Measurements from ENCODE around the gene DOCK10. TPM values are rescaled to one million over a fixed set of nuclear protein-coding genes. Genes with fewer than 3 reads are reported as not detected.

Gene DOCK10
- total RNA-seq, 1 donor from 2014 or later: 107 TPM

- no peak for DNase-seq (ENCODE audit: low spot score)
- intact Hi-C loops (cut with micrococcal nuclease): no loop called here
- Mint-ChIP-seq H3K4me1 (ENCODE audit: low read depth) (peaks cover 56% of the 10 kb centered on the region), H3K27ac (no peak overlapping the region), H3K36me3 (ENCODE audit: low read depth) (peaks cover 55% of the 10 kb centered on the region), H3K9me3 (no peaks in the 10 kb centered on the region), H3K4me3 (ENCODE audit: low read depth) (no peak overlapping the region), H3K27me3 (ENCODE audit: low read depth) (no peaks in the 10 kb centered on the region)
Observed at GRCh38 chr2:224958873-224959272, 83.4 kb downstream of the DOCK10 start.

DNA sequence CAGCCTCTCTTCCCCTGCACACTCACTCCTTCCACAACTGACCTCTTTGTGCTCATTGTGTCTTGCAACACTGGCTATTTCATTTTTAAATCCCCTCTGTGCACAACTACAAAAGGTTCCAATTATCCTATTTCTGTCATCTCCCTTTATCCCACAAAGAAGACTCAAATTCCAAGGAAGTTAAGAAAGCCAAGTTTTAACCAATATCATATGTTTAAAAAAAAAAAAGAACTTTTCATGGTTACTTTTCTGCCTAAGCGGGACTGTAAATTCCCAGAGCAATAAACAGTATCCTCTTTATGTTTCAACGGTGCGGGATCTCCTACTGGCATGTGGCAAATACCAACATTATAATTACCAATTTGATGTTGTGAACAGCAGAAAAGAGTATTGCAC, 83.8 kb downstream of the DOCK10 start:
- peaks cover 60% of the 10 kb centered on the region for H3K4me1 Mint-ChIP-seq (ENCODE audit: low read depth)
- DNase-seq (ENCODE audit: low spot score): no peak
- no peaks in the 10 kb centered on the region for H3K27me3 Mint-ChIP-seq (ENCODE audit: low read depth)
- no peaks in the 10 kb centered on the region for H3K9me3 Mint-ChIP-seq
- intact Hi-C loops (cut with micrococcal nuclease): no loop called here
- peaks cover 58% of the 10 kb centered on the region for H3K36me3 Mint-ChIP-seq (ENCODE audit: low read depth)
- no peak overlapping the region for H3K4me3 Mint-ChIP-seq (ENCODE audit: low read depth)
- no peak overlapping the region for H3K27ac Mint-ChIP-seq

GRCh38 chr2:224957540-224958461, 84.5 kb downstream of the DOCK10 start:
- Mint-ChIP-seq H3K4me1 (ENCODE audit: low read depth) (peaks cover 66% of the 10 kb centered on the region), H3K4me3 (ENCODE audit: low read depth) (no peak overlapping the region), H3K27me3 (ENCODE audit: low read depth) (no peaks in the 10 kb centered on the region), H3K9me3 (no peaks in the 10 kb centered on the region), H3K36me3 (ENCODE audit: low read depth) (peaks cover 59% of the 10 kb centered on the region), H3K27ac (peak overlapping the region; percentile 24)
- DNase-seq (ENCODE audit: low spot score): no peak
- intact Hi-C loops (cut with micrococcal nuclease): no loop called here

DNA sequence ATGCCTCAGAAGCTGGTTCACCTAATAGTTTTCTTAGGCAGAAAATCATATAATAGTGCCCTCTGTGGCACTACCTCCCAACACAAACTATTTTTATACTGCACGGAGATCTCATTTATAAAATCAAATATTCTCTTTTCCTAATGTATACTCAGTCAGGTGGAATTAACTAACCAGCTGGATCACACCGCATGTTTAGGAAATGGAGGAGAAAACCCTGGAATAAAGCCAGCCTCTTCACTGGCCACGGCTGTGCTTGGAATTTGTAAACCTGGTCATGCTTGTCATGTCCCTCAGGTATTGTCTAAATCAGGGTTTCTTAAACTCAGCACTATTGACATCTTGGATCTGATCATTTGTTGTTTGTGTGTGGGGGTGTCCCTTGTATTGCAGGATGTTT, 85.6 kb downstream of the DOCK10 start:
- peaks cover 57% of the 10 kb centered on the region for H3K36me3 Mint-ChIP-seq (ENCODE audit: low read depth)
- no peak overlapping the region for H3K27ac Mint-ChIP-seq
- intact Hi-C loops (cut with micrococcal nuclease): no loop called here
- H3K4me3 Mint-ChIP-seq (ENCODE audit: low read depth): no peak overlapping the region
- peaks cover 65% of the 10 kb centered on the region for H3K4me1 Mint-ChIP-seq (ENCODE audit: low read depth)
- peaks cover 4% of the 10 kb centered on the region for H3K9me3 Mint-ChIP-seq
- no peaks in the 10 kb centered on the region for H3K27me3 Mint-ChIP-seq (ENCODE audit: low read depth)
- no peak for DNase-seq (ENCODE audit: low spot score)

GRCh38 chr2:224954980-224955379, 87.3 kb downstream of the DOCK10 start:
- Mint-ChIP-seq H3K36me3 (ENCODE audit: low read depth) (peaks cover 52% of the 10 kb centered on the region), H3K4me1 (ENCODE audit: low read depth) (peaks cover 71% of the 10 kb centered on the region), H3K27ac (no peak overlapping the region), H3K27me3 (ENCODE audit: low read depth) (no peaks in the 10 kb centered on the region), H3K4me3 (ENCODE audit: low read depth) (no peak overlapping the region), H3K9me3 (peaks cover 4% of the 10 kb centered on the region)
- no peak for DNase-seq (ENCODE audit: low spot score)
- intact Hi-C loops (cut with micrococcal nuclease): no loop called here

DNA sequence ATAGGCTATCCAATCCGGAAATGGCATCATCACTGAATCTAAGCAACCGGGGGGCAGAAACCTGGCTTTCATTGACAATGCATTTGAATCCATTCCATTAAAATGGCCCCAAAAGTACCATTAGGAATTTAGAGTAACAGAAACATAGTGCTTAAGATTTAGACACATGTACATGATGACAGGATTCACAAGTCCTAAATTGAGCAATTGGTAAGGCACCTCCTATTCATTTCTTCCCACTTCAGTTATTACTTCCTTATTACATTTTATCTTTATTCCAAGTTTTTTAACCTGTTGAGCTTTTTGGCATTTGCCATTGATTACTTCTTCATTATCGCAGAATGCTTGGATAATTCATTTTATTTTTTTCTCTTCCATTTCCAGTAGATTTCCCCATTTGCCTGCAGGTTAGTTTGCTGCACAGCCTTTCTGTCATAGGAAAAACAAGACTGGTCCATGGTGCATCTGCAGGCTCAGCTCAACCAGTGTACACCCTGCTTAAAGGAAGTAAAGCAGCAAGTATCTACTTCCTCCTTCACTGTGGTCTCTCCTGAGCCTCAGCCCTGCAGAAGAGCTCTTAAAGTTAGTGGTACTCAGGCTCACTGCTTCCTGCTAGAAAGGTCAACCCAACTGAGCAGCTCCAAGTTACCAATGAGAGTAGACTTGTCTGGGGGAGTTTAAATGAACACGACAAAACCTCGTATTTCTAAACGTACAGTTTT, 89.2 kb downstream of the DOCK10 start:
- intact Hi-C loops (cut with micrococcal nuclease): loop anchor here (2.0 kb wide), 3 partner anchors 14 to 30 kb away; no protein-coding TSS in a partner anchor
- Mint-ChIP-seq H3K36me3 (ENCODE audit: low read depth) (peaks cover 49% of the 10 kb centered on the region), H3K4me3 (ENCODE audit: low read depth) (peak overlapping the region; percentile 22), H3K9me3 (peaks cover 4% of the 10 kb centered on the region), H3K4me1 (ENCODE audit: low read depth) (peaks cover 76% of the 10 kb centered on the region), H3K27ac (peak overlapping the region; percentile 79), H3K27me3 (ENCODE audit: low read depth) (no peaks in the 10 kb centered on the region)
- peak; percentile 35 for DNase-seq (ENCODE audit: low spot score)

DNA sequence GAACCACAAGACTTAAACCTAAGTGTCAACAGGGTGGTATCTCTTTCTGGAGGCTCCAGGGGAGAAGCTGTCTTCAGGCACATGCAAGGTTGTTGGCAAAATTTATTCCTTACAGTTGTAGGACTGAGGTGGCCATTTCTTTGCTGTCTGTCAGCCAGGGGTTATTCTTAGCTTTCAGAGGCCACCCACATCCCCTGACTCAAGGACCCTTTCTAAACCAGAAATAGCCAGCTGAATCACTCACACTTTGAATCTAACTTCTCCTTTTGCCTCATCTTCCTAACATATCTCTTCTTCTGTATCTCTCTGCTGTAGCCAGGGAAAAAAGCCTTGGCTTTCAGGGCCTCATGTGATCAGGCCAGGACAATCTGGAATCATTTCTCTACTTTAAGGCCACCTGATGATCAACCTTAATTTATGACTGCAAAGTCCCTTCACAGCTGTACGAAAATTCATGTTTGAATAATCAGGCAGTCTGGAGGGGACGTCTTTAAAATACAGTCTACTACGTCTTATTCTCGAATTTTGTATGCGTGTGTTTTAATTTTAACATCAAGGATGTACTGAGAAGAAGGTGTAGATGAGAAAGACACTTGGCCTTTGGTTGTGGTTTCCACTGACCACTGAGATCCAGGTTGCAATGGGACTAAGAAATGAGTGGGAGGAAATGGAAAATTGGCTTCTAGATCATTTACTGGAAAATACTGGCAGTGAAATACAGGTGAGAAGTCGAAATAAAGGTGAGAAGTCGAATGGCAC, 90.4 kb downstream of the DOCK10 start:
- peaks cover 4% of the 10 kb centered on the region for H3K9me3 Mint-ChIP-seq
- H3K27me3 Mint-ChIP-seq (ENCODE audit: low read depth): no peaks in the 10 kb centered on the region
- intact Hi-C loops (cut with micrococcal nuclease): loop anchor here (2.0 kb wide), 3 partner anchors 13 to 31 kb away; no protein-coding TSS in a partner anchor
- H3K36me3 Mint-ChIP-seq (ENCODE audit: low read depth): peaks cover 44% of the 10 kb centered on the region
- peaks cover 74% of the 10 kb centered on the region for H3K4me1 Mint-ChIP-seq (ENCODE audit: low read depth)
- peak overlapping the region; percentile 45 for H3K4me3 Mint-ChIP-seq (ENCODE audit: low read depth)
- no peak for DNase-seq (ENCODE audit: low spot score)
- H3K27ac Mint-ChIP-seq: peak overlapping the region; percentile 89

- no peak overlapping the region for H3K4me3 Mint-ChIP-seq (ENCODE audit: low read depth)
- H3K4me1 Mint-ChIP-seq (ENCODE audit: low read depth): peaks cover 78% of the 10 kb centered on the region
- H3K36me3 Mint-ChIP-seq (ENCODE audit: low read depth): peaks cover 52% of the 10 kb centered on the region
- H3K9me3 Mint-ChIP-seq: peaks cover 4% of the 10 kb centered on the region
- DNase-seq (ENCODE audit: low spot score): no peak
- intact Hi-C loops (cut with micrococcal nuclease): no loop called here
- H3K27ac Mint-ChIP-seq: peak overlapping the region; percentile 20
- no peaks in the 10 kb centered on the region for H3K27me3 Mint-ChIP-seq (ENCODE audit: low read depth)
Observed at GRCh38 chr2:224948859-224949258, 93.4 kb downstream of the DOCK10 start.

- no peak for DNase-seq (ENCODE audit: low spot score)
- no peaks in the 10 kb centered on the region for H3K27me3 Mint-ChIP-seq (ENCODE audit: low read depth)
- H3K4me1 Mint-ChIP-seq (ENCODE audit: low read depth): peaks cover 74% of the 10 kb centered on the region
- H3K9me3 Mint-ChIP-seq: peaks cover 4% of the 10 kb centered on the region
- peaks cover 45% of the 10 kb centered on the region for H3K36me3 Mint-ChIP-seq (ENCODE audit: low read depth)
- H3K27ac Mint-ChIP-seq: no peak overlapping the region
- intact Hi-C loops (cut with micrococcal nuclease): no loop called here
- H3K4me3 Mint-ChIP-seq (ENCODE audit: low read depth): no peak overlapping the region
Observed at GRCh38 chr2:224948005-224948404, 94.3 kb downstream of the DOCK10 start.

GRCh38 chr2:224947566-224947965, 94.7 kb downstream of the DOCK10 start:
- Mint-ChIP-seq H3K27ac (peak overlapping the region; percentile 86), H3K4me3 (ENCODE audit: low read depth) (peak overlapping the region; percentile 87), H3K27me3 (ENCODE audit: low read depth) (no peaks in the 10 kb centered on the region), H3K9me3 (peaks cover 4% of the 10 kb centered on the region), H3K36me3 (ENCODE audit: low read depth) (peaks cover 45% of the 10 kb centered on the region), H3K4me1 (ENCODE audit: low read depth) (peaks cover 74% of the 10 kb centered on the region)
- DNase-seq (ENCODE audit: low spot score): no peak
- intact Hi-C loops (cut with micrococcal nuclease): loop anchor here (1.0 to 2.0 kb wide), 2 partner anchors 22 to 55 kb away; no protein-coding TSS in a partner anchor

DNA sequence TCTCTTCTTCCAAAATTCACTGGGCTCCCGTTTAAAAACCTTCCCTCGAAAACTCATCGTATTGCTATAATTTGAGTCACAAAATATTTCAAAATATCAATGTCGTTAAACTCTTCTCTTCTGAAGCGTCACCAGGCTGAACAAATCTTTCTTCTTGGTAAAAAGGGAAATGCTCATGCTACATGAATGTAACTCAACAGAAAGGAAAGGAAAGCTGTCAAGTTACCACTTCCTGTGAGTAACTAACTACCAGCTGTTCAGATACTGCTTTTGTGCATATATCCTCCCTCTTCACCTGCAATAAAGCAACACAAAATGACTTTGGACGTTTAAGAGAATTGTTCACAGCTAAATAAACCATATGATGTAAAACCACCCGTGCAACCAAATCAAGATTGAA, 95.4 kb downstream of the DOCK10 start:
- H3K36me3 Mint-ChIP-seq (ENCODE audit: low read depth): peaks cover 44% of the 10 kb centered on the region
- intact Hi-C loops (cut with micrococcal nuclease): loop anchor here (1.0 to 2.0 kb wide), 2 partner anchors 22 to 56 kb away; no protein-coding TSS in a partner anchor
- peaks cover 75% of the 10 kb centered on the region for H3K4me1 Mint-ChIP-seq (ENCODE audit: low read depth)

More for the DNA sequence above, 95.4 kb downstream of the DOCK10 start:
- no peaks in the 10 kb centered on the region for H3K27me3 Mint-ChIP-seq (ENCODE audit: low read depth)
- no peaks in the 10 kb centered on the region for H3K9me3 Mint-ChIP-seq
- DNase-seq (ENCODE audit: low spot score): no peak
- peak overlapping the region; percentile 86 for H3K27ac Mint-ChIP-seq
- peak overlapping the region; percentile 87 for H3K4me3 Mint-ChIP-seq (ENCODE audit: low read depth)

All from activated T-helper 2 cell treated with anti-CD3 and anti-CD28 coated beads, Interferon-gamma antibody, Interleukin-2, Interleukin-4, amounts not matched to agents 10 μg/mL and 5 μg/mL and 100 μg/mL, durations not matched to agents 14 hours and 24 hours and 36 hours (primary cell).